HEK293 (cell line): ENCODE results near the gene ID1.

ENCODE experiments used
- CTCF ChIA-PET: fragments of 350-600 bp; formaldehyde crosslinking; extraction: SDS; loops from one replicate; lab custom pipeline; 2021; ENCODE audit warnings: antibody characterized with exemption; lab: Yijun Ruan, JAX
- POLR2A ChIA-PET: fragments of 300-600 bp; formaldehyde crosslinking; extraction: SDS; loops from one replicate; lab custom pipeline; 2020; ENCODE audit warnings: antibody characterized with exemption, inconsistent platforms; lab: Yijun Ruan, JAX
- H3K27ac ChIP-seq: fragments of 200-500 bp; sonication (Bioruptor generic); 2 replicates; pipeline ENCODE4 v1.5.1; 2014; ENCODE audit warnings: low read depth, low read length, control low read depth, inconsistent platforms; ENCODE audit errors: extremely low read depth
- H3K36me3 ChIP-seq, 2 experiments: fragments of 200-500 bp in 1 of 2; sonication (Bioruptor generic) in 1 of 2; 1 replicate in 1 of 2; 2 replicates in 1 of 2; pipeline ENCODE4 v1.5.1; 2014 to 2017; ENCODE audit warnings: inconsistent platforms in 2 of 2, low read length in 2 of 2; ENCODE audit not compliant: control insufficient read depth in 2 of 2, insufficient read depth in 1 of 2
- H3K4me1 ChIP-seq: fragments of 200-500 bp; sonication (Bioruptor generic); 2 replicates; pipeline ENCODE4 v1.5.1; 2014; ENCODE audit warnings: mild to moderate bottlenecking, low read length, inconsistent platforms; ENCODE audit not compliant: control insufficient read depth, insufficient read depth
- H3K4me3 ChIP-seq: 2 replicates; pipeline ENCODE4 v1.5.1; 2011; ENCODE audit warnings: low read depth, mild to moderate bottlenecking, control low read depth, low read length, moderate library complexity
- H3K9me3 ChIP-seq: fragments of 200-500 bp; sonication (Bioruptor generic); 2 replicates; pipeline ENCODE4 v1.5.1; 2014; ENCODE audit warnings: low read depth, low read length, inconsistent platforms; ENCODE audit not compliant: control insufficient read depth, insufficient read depth
- CTCF ChIP-seq: fragments of 450-650 bp; formaldehyde crosslinking; IDR thresholded peaks from 2 replicates; pipeline ENCODE4 v1.5.1; 2016; ENCODE audit warnings: missing biosample characterization, missing genetic modification characterization
- HOXA7 ChIP-seq: sonication (generic); formaldehyde crosslinking; IDR thresholded peaks from 2 replicates; pipeline ENCODE4 v1.8.1; 2022; ENCODE audit warnings: missing genetic modification reagents, borderline replicate concordance
- OVOL3 ChIP-seq: fragments of 450-650 bp; formaldehyde crosslinking; IDR thresholded peaks from 2 replicates; pipeline ENCODE4 v1.5.1; 2016; ENCODE audit warnings: missing biosample characterization, missing genetic modification characterization
- REPIN1 ChIP-seq: fragments of 450-650 bp; formaldehyde crosslinking; IDR thresholded peaks from 2 replicates; pipeline ENCODE4 v1.5.1; 2017; ENCODE audit warnings: missing biosample characterization, missing genetic modification characterization, low read depth
- SALL2 ChIP-seq: fragments of 450-650 bp; formaldehyde crosslinking; IDR thresholded peaks from 2 replicates; pipeline ENCODE4 v1.5.0; 2017; ENCODE audit warnings: missing biosample characterization, mild to moderate bottlenecking, missing genetic modification characterization, borderline replicate concordance
- SP7 ChIP-seq: fragments of 450-650 bp; formaldehyde crosslinking; IDR thresholded peaks from 2 replicates; pipeline ENCODE4 v1.5.1; 2016; ENCODE audit warnings: missing biosample characterization, missing genetic modification characterization
- TCF7L2 ChIP-seq: IDR thresholded peaks from 2 replicates; pipeline ENCODE4 v1.6.1; 2011; ENCODE audit warnings: low read depth, mild to moderate bottlenecking, inconsistent platforms, low read length, moderate library complexity, borderline replicate concordance
- YY1 ChIP-seq: fragments of 450-650 bp; formaldehyde crosslinking; IDR thresholded peaks from 2 replicates; pipeline ENCODE4 v1.5.1; 2018; ENCODE audit warnings: missing biosample characterization, missing genetic modification characterization
- ZBTB17 ChIP-seq: fragments of 450-650 bp; formaldehyde crosslinking; IDR thresholded peaks from 2 replicates; pipeline ENCODE4 v1.5.1; 2016; ENCODE audit warnings: missing biosample characterization, missing genetic modification characterization
- ZBTB20 ChIP-seq: fragments of 450-650 bp; formaldehyde crosslinking; IDR thresholded peaks from 2 replicates; pipeline ENCODE4 v1.5.1; 2016; ENCODE audit warnings: missing biosample characterization, missing genetic modification characterization
- ZBTB26 ChIP-seq: fragments of 450-650 bp; formaldehyde crosslinking; optimal IDR thresholded peaks from 2 replicates; pipeline ENCODE3; 2016; ENCODE audit warnings: missing biosample characterization, mild to moderate bottlenecking, missing genetic modification characterization
- ZBTB8A ChIP-seq: fragments of 450-650 bp; formaldehyde crosslinking; IDR thresholded peaks from 2 replicates; pipeline ENCODE4 v1.5.1; 2016; ENCODE audit warnings: missing biosample characterization, missing genetic modification characterization
- ZIC2 ChIP-seq: fragments of 450-650 bp; formaldehyde crosslinking; IDR thresholded peaks from 2 replicates; pipeline ENCODE4 v1.5.1; 2016; ENCODE audit warnings: missing biosample characterization, missing genetic modification characterization
- ZNF133 ChIP-seq: fragments of 450-650 bp; formaldehyde crosslinking; IDR thresholded peaks from 2 replicates; pipeline ENCODE4 v1.5.1; 2016; ENCODE audit warnings: missing biosample characterization, missing genetic modification characterization
- ZNF2 ChIP-seq: fragments of 450-650 bp; formaldehyde crosslinking; IDR thresholded peaks from 2 replicates; pipeline ENCODE4 v1.5.1; 2016; ENCODE audit warnings: missing biosample characterization, missing genetic modification characterization
- ZNF366 ChIP-seq: fragments of 450-650 bp; formaldehyde crosslinking; conservative IDR thresholded peaks from 2 replicates; pipeline ENCODE4 v1.5.1; 2016; ENCODE audit warnings: missing biosample characterization, missing genetic modification characterization
- ZNF394 ChIP-seq: fragments of 450-650 bp; formaldehyde crosslinking; IDR thresholded peaks from 2 replicates; pipeline ENCODE4 v1.5.1; 2016; ENCODE audit warnings: missing biosample characterization, missing genetic modification characterization, mild to moderate bottlenecking, moderate library complexity, borderline replicate concordance
- ZNF488 ChIP-seq: fragments of 450-650 bp; formaldehyde crosslinking; IDR thresholded peaks from 2 replicates; pipeline ENCODE4 v1.5.1; 2016; ENCODE audit warnings: missing biosample characterization, missing genetic modification characterization
- ZNF549 ChIP-seq: fragments of 450-650 bp; IDR thresholded peaks from 2 replicates; pipeline ENCODE4 v1.5.1; 2018; ENCODE audit warnings: missing biosample characterization, missing genetic modification characterization, mild to moderate bottlenecking, inconsistent platforms, moderate library complexity
- ZNF629 ChIP-seq: fragments of 450-650 bp; formaldehyde crosslinking; IDR thresholded peaks from 2 replicates; pipeline ENCODE4 v1.5.1; 2017; ENCODE audit warnings: missing biosample characterization, missing genetic modification characterization
- ZNF654 ChIP-seq: fragments of 450-650 bp; formaldehyde crosslinking; IDR thresholded peaks from 2 replicates; pipeline ENCODE4 v1.5.1; 2016; ENCODE audit warnings: low read depth, missing biosample characterization, missing genetic modification characterization
- ZNF692 ChIP-seq: fragments of 450-650 bp; formaldehyde crosslinking; IDR thresholded peaks from 2 replicates; pipeline ENCODE4 v1.5.1; 2016; ENCODE audit warnings: missing biosample characterization, missing genetic modification characterization
- ZNF837 ChIP-seq: fragments of 450-650 bp; formaldehyde crosslinking; IDR thresholded peaks from 2 replicates; pipeline ENCODE4 v1.5.1; 2016; ENCODE audit warnings: missing biosample characterization, missing genetic modification characterization
- ZSCAN16 ChIP-seq: fragments of 450-650 bp; formaldehyde crosslinking; IDR thresholded peaks from 2 replicates; pipeline ENCODE4 v1.5.1; 2016; ENCODE audit warnings: missing biosample characterization, missing genetic modification characterization
- ZSCAN4 ChIP-seq: fragments of 450-650 bp; formaldehyde crosslinking; IDR thresholded peaks from 2 replicates; pipeline ENCODE4 v1.5.1; 2017; ENCODE audit warnings: missing biosample characterization, missing genetic modification characterization

Gene ID1

GRCh38 chr20:31605031-31605901, at the start of gene ID1 (continued):
- peak; percentile 42; the same call in 1 of the 2 replicates for TF ChIP-seq YY1 (tag by site-specific recombination)
- TF ChIP-seq ZNF629 = peak; percentile 52; the same call in 1 of the 2 replicates
- TF ChIP-seq SP7 = peak; percentile 37; the same call in 1 of the 2 replicates
- TF ChIP-seq ZIC2 (tag by site-specific recombination) = peak; percentile 47
- TF ChIP-seq ZBTB20 (tag by site-specific recombination) = peak; percentile 64; the same call in 1 of the 2 replicates
- peak; percentile 97 for TF ChIP-seq ZBTB17 (tag by site-specific recombination)
- TF ChIP-seq ZBTB26 (tag by site-specific recombination) = peak; percentile 92
- no peak for TF ChIP-seq ZNF488 (tag by site-specific recombination)
- peak; percentile 58; the same call in 1 of the 2 replicates for TF ChIP-seq REPIN1 (tag by site-specific recombination)
- peak; percentile 80; the same call in 1 of the 2 replicates for TF ChIP-seq ZNF692 (tag by site-specific recombination)
- TF ChIP-seq, all 188 proteins: peak for 39

GRCh38 chr20:31559704-31560093, 45.4 kb upstream of the ID1 start:
- POLR2A ChIA-PET = interaction anchor here (1.0 to 3.4 kb wide), 6 partner anchors 10 to 179 kb away, joined by 3 to 24 read pairs (median 4); partner anchors contain the start of gene TPX2
- no peaks in the 10 kb centered on the region for H3K4me1 ChIP-seq
- H3K4me3 ChIP-seq = no peak overlapping the region
- H3K9me3 ChIP-seq = no peaks in the 10 kb centered on the region
- CTCF ChIA-PET = interaction anchor here (0.6 to 25.7 kb wide), 17 partner anchors 8 to 162 kb away, joined by 3 to 1204 read pairs (median 4); partner anchors contain the start of genes BCL2L1 and ID1
- peaks cover 13 to 82% of the 10 kb centered on the region in 2 experiments; a peak in 2 of 3 replicates for H3K36me3 ChIP-seq
- 0 out of 2 replicates have a peak overlapping the region, but pooled peaks have one; percentile 33 for H3K27ac ChIP-seq
- TF ChIP-seq SALL2 (tag by site-specific recombination) (no peak), ZNF837 (no peak), ZNF133 (tag by site-specific recombination) (no peak), ZNF394 (tag by site-specific recombination) (no peak), OVOL3 (tag by site-specific recombination) (no peak), TCF7L2 (no peak), ZNF366 (no peak)

- no peaks in the 10 kb centered on the region for H3K9me3 ChIP-seq
- ChIA-PET POLR2A (interaction anchor here (0.8 to 3.4 kb wide), 8 partner anchors 9 to 179 kb away, joined by 3 to 24 read pairs (median 3); partner anchors contain the start of genes HM13 and TPX2), CTCF (interaction anchor here (0.6 to 25.7 kb wide), 24 partner anchors 9 to 454 kb away, joined by 3 to 1204 read pairs (median 4); partner anchors contain the start of genes BCL2L1 and ID1)
- no peak overlapping the region for H3K27ac ChIP-seq
- H3K4me1 ChIP-seq = no peaks in the 10 kb centered on the region
- peaks cover 13 to 78% of the 10 kb centered on the region in 2 experiments; a peak in 2 of 3 replicates for H3K36me3 ChIP-seq
- H3K4me3 ChIP-seq = no peak overlapping the region
- TF ChIP-seq HOXA7 (CRISPR knock-in tag) = no peak
- TF ChIP-seq ZSCAN16 (tag by site-specific recombination) = peak; percentile 76
- no peak for TF ChIP-seq ZNF549 (tag by site-specific recombination)
- TF ChIP-seq CTCF (tag by site-specific recombination) = peak; percentile 68
- peak; percentile 46; the same call in 1 of the 2 replicates for TF ChIP-seq ZNF2 (tag by site-specific recombination)
- TF ChIP-seq ZNF654 (tag by site-specific recombination) = peak; percentile 47
- no peak for TF ChIP-seq ZSCAN4
- 0 out of 2 replicates have a peak, but pooled peaks have one; percentile 23 for TF ChIP-seq ZBTB8A (tag by site-specific recombination)
These were observed 44.9 kb upstream of the ID1 start for GRCh38 chr20:31560094-31560745.
